Fibroblast of skin of left quadriceps (primary cell): ENCODE results near the gene SMURF1.
A peak's percentile ranks its signal among the peaks of the same experiment; 100 is the strongest.

Experiments
- DNase-seq, 2 experiments: peaks; one replicate each; pipeline ENCODE4 v3.0.0-alpha.2; 2013; ENCODE audit warnings: low read depth in 2 of 2

Gene SMURF1

DNA sequence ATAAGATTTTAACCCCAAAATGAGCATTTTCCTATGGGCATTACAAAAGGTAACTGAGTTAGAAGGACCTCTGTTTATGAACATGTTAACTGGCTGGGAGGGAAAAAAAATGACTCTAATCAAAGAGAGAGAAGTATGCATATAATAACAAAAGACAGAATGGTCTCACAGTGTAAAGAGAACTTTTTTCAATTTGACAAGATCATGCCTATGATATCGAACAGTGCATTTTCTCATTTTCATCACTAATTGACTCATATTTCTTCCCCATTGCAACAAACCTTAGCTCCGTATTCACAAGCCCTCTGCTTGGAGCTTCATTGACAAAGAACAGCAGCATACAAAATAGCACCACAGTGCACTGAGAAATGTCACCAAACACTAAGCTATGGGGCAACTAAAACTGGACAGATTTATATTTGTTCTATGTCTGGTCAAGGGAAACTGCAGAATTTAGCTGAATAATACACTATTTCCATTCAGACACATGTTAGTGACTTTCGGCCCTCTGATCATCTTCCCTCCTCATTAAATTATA is 45.6 kb downstream of the SMURF1 start:
- DNase-seq, result no peak

DNA sequence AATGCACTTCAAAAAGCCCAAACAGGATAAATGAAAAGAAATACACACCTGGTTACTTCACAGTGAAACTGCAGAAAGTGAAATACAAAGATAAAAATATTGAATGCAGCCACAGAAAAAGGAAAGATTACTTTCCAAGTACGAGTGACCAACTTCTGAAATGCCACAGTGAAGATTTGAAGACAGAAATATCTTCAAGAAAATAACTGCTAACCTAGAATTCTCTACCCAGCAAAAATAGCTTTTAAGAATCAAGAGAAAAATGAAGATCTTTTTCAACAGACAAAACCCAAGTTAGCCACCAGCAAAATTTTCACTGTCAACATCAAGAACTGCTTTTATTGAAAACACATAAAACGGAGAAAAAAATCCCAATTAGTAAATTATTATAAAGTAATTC is 46.2 kb downstream of the SMURF1 start:
- no peak for DNase-seq

DNA sequence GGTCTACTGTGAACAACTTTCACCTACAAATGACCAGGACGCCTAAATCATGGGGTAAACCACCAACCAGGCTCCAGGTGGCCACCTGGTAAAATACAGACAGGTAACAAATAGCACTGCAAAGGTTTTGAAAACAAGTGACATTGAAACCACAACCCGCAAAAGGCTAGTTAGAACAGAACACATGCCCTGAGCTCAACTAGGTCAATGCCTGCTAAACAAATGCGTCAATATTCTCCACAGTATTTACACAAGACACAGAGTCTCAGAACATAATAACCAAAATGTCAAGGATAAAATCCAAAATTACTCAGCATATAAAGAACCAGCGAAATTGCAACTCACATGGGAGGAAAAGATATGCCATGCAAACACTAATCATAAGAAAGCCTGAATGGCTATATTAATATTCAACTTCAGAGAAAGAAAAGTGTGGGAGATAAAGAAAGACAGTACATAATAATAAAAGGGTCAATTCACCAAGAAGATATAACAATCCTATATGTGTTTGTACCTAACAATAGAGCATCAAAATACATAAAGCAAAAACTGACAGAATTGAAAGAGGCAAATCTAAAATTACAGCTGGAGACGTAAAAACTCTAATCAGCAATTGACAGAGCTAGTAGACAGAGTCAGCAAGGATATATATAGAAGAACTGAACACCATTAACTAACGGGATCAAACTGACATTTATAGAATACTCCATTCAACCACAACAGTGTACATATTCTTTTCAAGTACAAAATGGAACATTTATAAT is 47.6 kb downstream of the SMURF1 start:
- no peak for DNase-seq

DNA sequence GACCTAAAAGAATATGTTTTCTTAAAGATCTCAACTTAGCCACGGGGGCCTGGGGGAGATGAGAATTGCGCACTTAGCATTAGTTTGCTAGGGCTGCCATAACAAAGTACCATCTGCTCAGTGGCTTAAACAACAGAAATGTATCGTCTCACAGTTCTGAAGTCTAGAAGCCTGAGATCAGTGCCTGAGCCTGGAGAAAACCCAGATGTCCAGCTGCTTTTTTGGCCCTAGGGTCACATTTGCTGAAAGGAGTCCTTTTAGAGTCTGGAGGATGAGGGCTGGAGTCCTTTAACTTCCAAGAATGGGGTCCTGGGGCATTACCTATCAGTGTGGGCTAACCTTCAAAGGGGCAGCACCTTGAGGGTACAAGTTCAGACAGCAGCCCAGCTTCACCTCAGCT is 48.2 kb downstream of the SMURF1 start:
- DNase-seq, result no peak

DNA sequence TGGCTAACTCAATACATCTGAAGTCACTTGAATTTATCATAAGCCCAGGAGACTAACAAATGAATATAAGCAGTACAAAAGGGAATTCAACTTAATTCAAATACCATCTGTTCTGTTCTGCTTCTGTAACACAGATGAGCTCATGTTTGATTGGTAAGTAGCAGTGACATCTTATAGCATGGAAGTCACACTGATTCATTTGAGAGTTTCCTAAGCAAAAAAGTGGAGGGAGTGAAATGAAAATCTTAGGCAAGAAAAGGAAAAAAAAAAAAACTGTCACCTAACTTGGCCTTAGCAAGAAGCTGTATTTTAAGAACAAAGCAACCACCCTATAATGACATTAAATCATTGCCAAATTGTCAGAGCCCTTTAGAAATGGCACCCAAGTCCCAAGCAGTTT is 49.5 kb downstream of the SMURF1 start:
- no peak for DNase-seq

- no peak for DNase-seq
Observed at GRCh38 chr7:99092064-99092720, 51.7 kb downstream of the SMURF1 start.

GRCh38 chr7:99090771-99091542 is 53.0 kb downstream of the SMURF1 start:
- DNase-seq, result peak; percentile 66 to 70

- no peak for DNase-seq
Observed at GRCh38 chr7:99089914-99090629, 53.8 kb downstream of the SMURF1 start.

GRCh38 chr7:99086944-99087343 is 57.0 kb downstream of the SMURF1 start:
- no peak for DNase-seq

DNA sequence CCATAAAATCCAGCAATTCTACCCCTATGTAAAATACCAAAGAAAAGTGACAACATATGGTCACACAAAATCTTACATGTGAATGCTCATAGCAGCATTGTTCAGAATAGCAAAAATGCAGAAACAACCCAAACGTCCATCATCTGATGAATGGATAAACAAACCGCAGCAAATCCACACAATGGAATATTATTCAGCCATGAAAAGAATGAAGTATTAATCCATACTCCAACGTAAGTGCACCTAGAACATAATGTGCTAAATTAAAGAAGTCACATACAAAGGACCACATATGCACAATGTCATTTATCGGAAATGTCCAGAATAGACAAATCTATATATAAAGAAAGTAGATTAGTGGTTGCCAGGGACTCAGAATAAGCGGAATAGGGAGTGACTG is 57.4 kb downstream of the SMURF1 start:
- no peak for DNase-seq

GRCh38 chr7:99083733-99084132 is 60.2 kb downstream of the SMURF1 start:
- DNase-seq, result no peak

- no peak for DNase-seq
Observed at GRCh38 chr7:99083068-99083651, 60.7 kb downstream of the SMURF1 start.

- no peak for DNase-seq
Observed at GRCh38 chr7:99080679-99081078, 63.2 kb downstream of the SMURF1 start.

- no peak for DNase-seq
Observed at GRCh38 chr7:99079104-99079503, 64.8 kb downstream of the SMURF1 start.

GRCh38 chr7:99078416-99078815 is 65.5 kb downstream of the SMURF1 start:
- no peak for DNase-seq

DNA sequence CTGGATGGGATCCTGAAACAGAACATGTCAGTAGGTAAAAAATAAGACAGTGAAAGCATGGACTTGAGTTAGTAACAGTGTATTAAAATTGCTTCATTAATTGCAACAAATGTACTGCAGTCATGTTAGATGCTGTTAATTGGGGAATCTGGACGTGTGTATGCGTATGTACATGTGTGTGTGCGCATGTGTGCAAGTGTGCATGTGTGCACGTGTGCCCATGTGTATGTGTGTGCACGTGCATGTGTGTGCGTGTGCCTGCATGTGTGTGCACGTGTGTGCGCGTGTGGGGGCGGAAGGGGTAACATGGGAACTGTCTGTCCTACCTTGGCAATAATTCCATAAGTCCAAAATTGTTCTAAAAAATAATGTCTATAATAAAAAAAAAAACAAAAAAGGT is 67.3 kb downstream of the SMURF1 start:
- DNase-seq, result no peak

GRCh38 chr7:99073839-99074446 is 70.0 kb downstream of the SMURF1 start:
- DNase-seq, result no peak

DNA sequence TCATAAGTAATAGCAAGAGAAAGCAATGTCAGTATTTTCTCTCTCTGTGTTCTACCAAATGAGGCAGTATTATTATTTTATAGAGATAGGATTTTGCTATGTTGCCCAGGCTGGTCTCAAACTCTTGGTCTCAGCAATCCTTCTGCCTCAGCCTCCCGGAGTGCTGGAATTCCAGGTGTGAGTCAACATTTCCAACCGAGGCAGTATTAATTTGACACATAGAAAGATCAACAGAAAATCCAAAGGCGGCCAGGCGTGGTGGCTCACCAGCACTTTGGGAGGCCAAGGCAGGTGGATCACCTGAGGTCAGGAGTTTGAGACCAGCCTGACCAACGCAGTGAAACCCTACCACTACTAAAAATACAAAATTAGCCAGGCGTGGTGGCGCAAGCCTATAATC is 71.8 kb downstream of the SMURF1 start:
- DNase-seq, result no peak

- no peak for DNase-seq
Observed at GRCh38 chr7:99070361-99070760, 73.5 kb downstream of the SMURF1 start.

GRCh38 chr7:99061001-99061776 is 82.7 kb downstream of the SMURF1 start:
- DNase-seq, result no peak
